Prostate gland (tissue), 2 donors: Measurements from ENCODE around the gene KCNAB1.

Source experiments
- POLR2A ChIP-seq: fragments of 450-650 bp; IDR thresholded peaks from one replicate; pipeline ENCODE4 v1.6.1; 2016; ENCODE audit warnings: antibody characterized with exemption, mild to moderate bottlenecking
- TF ChIP-seq, protein P1 (sequence below), 4 experiments: fragments of 200-600 bp in 2 of 4; fragments of 450-650 bp in 2 of 4; sonication (generic) in 2 of 4; IDR thresholded peaks; 1 replicate in 3 of 4; 2 replicates in 1 of 4; pipeline ENCODE4 v1.5.1; 2016 to 2019; ENCODE audit warnings: antibody characterized with exemption in 4 of 4, mild to moderate bottlenecking in 2 of 4, moderate library complexity in 2 of 4

DNA sequence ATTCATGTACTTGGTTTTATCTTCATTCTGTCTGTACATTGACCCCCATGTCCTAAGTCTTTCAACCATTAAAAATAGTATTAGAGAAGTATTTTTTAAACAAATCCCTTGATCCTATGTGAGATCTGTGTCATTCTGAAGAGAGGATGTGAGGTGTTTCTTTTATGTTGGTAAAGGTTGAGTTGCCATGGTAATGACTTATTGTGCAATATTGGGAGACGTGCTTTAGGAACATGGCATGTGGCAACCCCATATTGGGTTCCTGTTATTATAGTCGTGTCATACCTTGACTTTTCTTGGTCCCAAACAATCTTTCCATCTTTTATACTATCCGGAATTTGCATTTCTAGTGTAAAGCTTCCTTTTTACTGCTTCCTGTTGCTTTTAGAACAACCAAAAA is 203.1 kb downstream of the KCNAB1 start:
- TF ChIP-seq, protein P1, sequence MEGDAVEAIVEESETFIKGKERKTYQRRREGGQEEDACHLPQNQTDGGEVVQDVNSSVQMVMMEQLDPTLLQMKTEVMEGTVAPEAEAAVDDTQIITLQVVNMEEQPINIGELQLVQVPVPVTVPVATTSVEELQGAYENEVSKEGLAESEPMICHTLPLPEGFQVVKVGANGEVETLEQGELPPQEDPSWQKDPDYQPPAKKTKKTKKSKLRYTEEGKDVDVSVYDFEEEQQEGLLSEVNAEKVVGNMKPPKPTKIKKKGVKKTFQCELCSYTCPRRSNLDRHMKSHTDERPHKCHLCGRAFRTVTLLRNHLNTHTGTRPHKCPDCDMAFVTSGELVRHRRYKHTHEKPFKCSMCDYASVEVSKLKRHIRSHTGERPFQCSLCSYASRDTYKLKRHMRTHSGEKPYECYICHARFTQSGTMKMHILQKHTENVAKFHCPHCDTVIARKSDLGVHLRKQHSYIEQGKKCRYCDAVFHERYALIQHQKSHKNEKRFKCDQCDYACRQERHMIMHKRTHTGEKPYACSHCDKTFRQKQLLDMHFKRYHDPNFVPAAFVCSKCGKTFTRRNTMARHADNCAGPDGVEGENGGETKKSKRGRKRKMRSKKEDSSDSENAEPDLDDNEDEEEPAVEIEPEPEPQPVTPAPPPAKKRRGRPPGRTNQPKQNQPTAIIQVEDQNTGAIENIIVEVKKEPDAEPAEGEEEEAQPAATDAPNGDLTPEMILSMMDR (IDR thresholded peaks at IDR 0.05) = no peak
- TF ChIP-seq POLR2A = no peak
